Measurements from ENCODE around the gene PCDH9. TPM values are rescaled to one million over a fixed set of nuclear protein-coding genes. Genes with fewer than 3 reads are reported as not detected.

Gene PCDH9
- total RNA-seq, 1 donor from 2014 or later, result 10.4 TPM

DNA sequence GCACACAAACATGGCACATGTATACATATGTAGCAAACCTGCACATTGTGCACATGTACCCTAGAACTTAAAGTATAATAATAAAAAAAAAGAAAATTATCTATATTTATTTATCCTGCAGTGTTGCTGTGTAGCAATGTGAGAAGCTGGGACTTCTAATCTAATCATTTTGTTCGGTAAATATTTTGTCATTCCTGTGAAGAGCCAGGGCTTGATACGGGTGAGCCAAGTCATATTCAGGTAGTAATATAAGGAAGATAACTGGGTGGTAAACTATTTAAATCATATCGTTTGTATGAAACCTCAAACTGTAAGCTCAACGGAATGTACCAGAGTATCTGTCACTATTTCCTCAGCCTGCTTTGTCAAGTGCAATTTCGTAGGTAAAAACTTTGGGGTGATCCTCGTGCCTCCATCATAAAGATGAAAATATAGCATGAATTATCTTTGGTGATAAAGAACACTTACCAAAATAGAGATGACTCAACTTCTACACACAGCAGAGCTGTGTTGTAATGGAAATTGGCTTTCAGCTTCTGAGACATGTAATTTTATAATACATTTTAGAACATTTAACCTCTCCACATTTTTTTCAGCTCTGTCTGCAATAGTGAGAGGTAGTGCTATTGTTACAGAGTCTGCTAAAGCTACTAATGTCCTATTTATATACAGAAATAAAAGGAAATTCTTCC, 92.9 kb downstream of the PCDH9 start:
- H3K4me1 ChIP-seq (ENCODE audit: insufficient read depth, low read length), result no peaks in the 10 kb centered on the region
- no peaks in the 10 kb centered on the region for H3K36me3 ChIP-seq (ENCODE audit: insufficient read depth, low read length)
- H3K9me3 ChIP-seq (ENCODE audit: insufficient read depth, low read depth, low read length), result no peaks in the 10 kb centered on the region
- H4K20me1 ChIP-seq (ENCODE audit: insufficient read depth, low read length), result no peaks in the 10 kb centered on the region
- no peak overlapping the region for H3K27ac ChIP-seq (ENCODE audit: low read depth, low read length)
- H3K9ac ChIP-seq (ENCODE audit: low read length), result no peak overlapping the region
- Mint-ChIP-seq H3K27me3 (ENCODE audit: low read depth, unreplicated experiment) (no peaks in the 10 kb centered on the region), H3K27ac (ENCODE audit: unreplicated experiment) (no peak overlapping the region), H3K4me1 (ENCODE audit: low read depth, unreplicated experiment) (peaks cover 2% of the 10 kb centered on the region), H3K9me3 (ENCODE audit: unreplicated experiment) (no peaks in the 10 kb centered on the region), H3K36me3 (ENCODE audit: low read depth, unreplicated experiment) (no peaks in the 10 kb centered on the region), H3K4me3 (ENCODE audit: unreplicated experiment) (no peak overlapping the region)
- FAIRE-seq, result no peak
- peak; percentile 34 for DNase-seq (ENCODE audit: low read depth)
- no peak for TF ChIP-seq EZH2 (IDR thresholded peaks at IDR 0.05; ENCODE audit: insufficient read depth, low read length)
- TF ChIP-seq, protein P1, sequence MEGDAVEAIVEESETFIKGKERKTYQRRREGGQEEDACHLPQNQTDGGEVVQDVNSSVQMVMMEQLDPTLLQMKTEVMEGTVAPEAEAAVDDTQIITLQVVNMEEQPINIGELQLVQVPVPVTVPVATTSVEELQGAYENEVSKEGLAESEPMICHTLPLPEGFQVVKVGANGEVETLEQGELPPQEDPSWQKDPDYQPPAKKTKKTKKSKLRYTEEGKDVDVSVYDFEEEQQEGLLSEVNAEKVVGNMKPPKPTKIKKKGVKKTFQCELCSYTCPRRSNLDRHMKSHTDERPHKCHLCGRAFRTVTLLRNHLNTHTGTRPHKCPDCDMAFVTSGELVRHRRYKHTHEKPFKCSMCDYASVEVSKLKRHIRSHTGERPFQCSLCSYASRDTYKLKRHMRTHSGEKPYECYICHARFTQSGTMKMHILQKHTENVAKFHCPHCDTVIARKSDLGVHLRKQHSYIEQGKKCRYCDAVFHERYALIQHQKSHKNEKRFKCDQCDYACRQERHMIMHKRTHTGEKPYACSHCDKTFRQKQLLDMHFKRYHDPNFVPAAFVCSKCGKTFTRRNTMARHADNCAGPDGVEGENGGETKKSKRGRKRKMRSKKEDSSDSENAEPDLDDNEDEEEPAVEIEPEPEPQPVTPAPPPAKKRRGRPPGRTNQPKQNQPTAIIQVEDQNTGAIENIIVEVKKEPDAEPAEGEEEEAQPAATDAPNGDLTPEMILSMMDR (IDR thresholded peaks at IDR 0.05; ENCODE audit: insufficient read depth, low read depth, low read length), result no peak
- H3K79me2 ChIP-seq (ENCODE audit: insufficient read depth, low read length), result no peaks in the 10 kb centered on the region
- no peak overlapping the region for H2AFZ ChIP-seq (ENCODE audit: low read depth, low read length)
- no peak overlapping the region for H3K4me3 ChIP-seq (ENCODE audit: insufficient read depth, low read depth, low read length)
- H3K4me2 ChIP-seq (ENCODE audit: low read length), result no peak overlapping the region
- H3K27me3 ChIP-seq (ENCODE audit: insufficient read depth, low read length), result no peaks in the 10 kb centered on the region

DNA sequence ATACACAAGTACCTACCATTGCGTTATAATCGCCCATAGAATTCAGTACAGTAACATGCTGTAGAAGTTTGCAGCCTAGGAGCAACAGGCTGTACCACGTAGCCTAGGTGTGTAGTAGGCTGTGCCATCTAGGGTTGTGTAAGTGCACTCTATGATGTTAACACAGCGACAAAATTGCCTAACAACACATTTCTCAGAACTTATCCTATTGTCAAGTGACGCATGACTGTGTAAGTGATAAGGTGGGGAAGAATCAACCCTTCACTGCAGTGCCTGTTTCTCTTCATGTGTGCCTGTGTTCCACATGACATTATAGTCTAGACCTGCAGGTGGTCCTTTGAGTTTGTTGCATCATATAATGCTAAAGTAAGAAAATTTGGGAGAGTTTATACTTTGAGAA, 94.0 kb downstream of the PCDH9 start:
- no peak overlapping the region for H3K27ac ChIP-seq (ENCODE audit: low read depth, low read length)
- H4K20me1 ChIP-seq (ENCODE audit: insufficient read depth, low read length), result no peaks in the 10 kb centered on the region
- FAIRE-seq, result no peak
- no peak overlapping the region for H3K4me3 ChIP-seq (ENCODE audit: insufficient read depth, low read depth, low read length)
- H3K36me3 Mint-ChIP-seq (ENCODE audit: low read depth, unreplicated experiment), result no peaks in the 10 kb centered on the region
- no peak for TF ChIP-seq EZH2 (IDR thresholded peaks at IDR 0.05; ENCODE audit: insufficient read depth, low read length)
- TF ChIP-seq, protein P1 (IDR thresholded peaks at IDR 0.05; ENCODE audit: insufficient read depth, low read depth, low read length), result no peak
- H3K9me3 Mint-ChIP-seq (ENCODE audit: unreplicated experiment), result no peaks in the 10 kb centered on the region
- H3K27me3 Mint-ChIP-seq (ENCODE audit: low read depth, unreplicated experiment), result no peaks in the 10 kb centered on the region
- no peak for DNase-seq (ENCODE audit: low read depth)
- no peaks in the 10 kb centered on the region for H3K27me3 ChIP-seq (ENCODE audit: insufficient read depth, low read length)
- no peaks in the 10 kb centered on the region for H3K79me2 ChIP-seq (ENCODE audit: insufficient read depth, low read length)
- no peaks in the 10 kb centered on the region for H3K36me3 ChIP-seq (ENCODE audit: insufficient read depth, low read length)
- H3K9me3 ChIP-seq (ENCODE audit: insufficient read depth, low read depth, low read length), result no peaks in the 10 kb centered on the region
- no peak overlapping the region for H3K4me3 Mint-ChIP-seq (ENCODE audit: unreplicated experiment)
- peaks cover 2% of the 10 kb centered on the region for H3K4me1 Mint-ChIP-seq (ENCODE audit: low read depth, unreplicated experiment)
- H2AFZ ChIP-seq (ENCODE audit: low read depth, low read length), result no peak overlapping the region
- no peak overlapping the region for H3K27ac Mint-ChIP-seq (ENCODE audit: unreplicated experiment)
- no peak overlapping the region for H3K9ac ChIP-seq (ENCODE audit: low read length)
- no peaks in the 10 kb centered on the region for H3K4me1 ChIP-seq (ENCODE audit: insufficient read depth, low read length)
- H3K4me2 ChIP-seq (ENCODE audit: low read length), result no peak overlapping the region

DNA sequence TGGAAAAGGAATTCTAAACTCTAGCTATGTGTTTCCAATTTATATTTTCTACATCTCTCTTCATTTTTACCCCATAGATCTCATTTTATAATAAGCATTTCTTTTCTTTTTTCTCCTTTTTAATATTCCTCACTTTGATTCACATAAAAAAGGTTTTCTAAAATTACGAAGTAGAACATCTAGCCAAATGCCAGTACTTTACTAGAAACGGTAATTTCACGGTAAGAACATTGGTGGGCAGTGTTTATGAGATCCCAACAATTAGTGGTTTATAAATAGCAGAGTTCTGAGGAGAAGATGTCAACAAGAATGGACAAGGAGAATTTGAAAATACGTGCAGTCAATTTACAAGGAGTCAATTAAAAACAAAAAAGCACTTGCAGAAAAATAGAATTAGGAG, 94.8 kb downstream of the PCDH9 start:
- Mint-ChIP-seq H3K4me3 (ENCODE audit: unreplicated experiment) (no peak overlapping the region), H3K27ac (ENCODE audit: unreplicated experiment) (no peak overlapping the region)

More for the DNA sequence above, 94.8 kb downstream of the PCDH9 start:
- no peaks in the 10 kb centered on the region for H3K4me1 ChIP-seq (ENCODE audit: insufficient read depth, low read length)
- H3K9ac ChIP-seq (ENCODE audit: low read length), result no peak overlapping the region
- Mint-ChIP-seq H3K36me3 (ENCODE audit: low read depth, unreplicated experiment) (no peaks in the 10 kb centered on the region), H3K4me1 (ENCODE audit: low read depth, unreplicated experiment) (peaks cover 2% of the 10 kb centered on the region), H3K27me3 (ENCODE audit: low read depth, unreplicated experiment) (no peaks in the 10 kb centered on the region), H3K9me3 (ENCODE audit: unreplicated experiment) (no peaks in the 10 kb centered on the region)
- H3K4me3 ChIP-seq (ENCODE audit: insufficient read depth, low read depth, low read length), result no peak overlapping the region
- no peaks in the 10 kb centered on the region for H3K79me2 ChIP-seq (ENCODE audit: insufficient read depth, low read length)
- DNase-seq (ENCODE audit: low read depth), result no peak
- H3K9me3 ChIP-seq (ENCODE audit: insufficient read depth, low read depth, low read length), result no peaks in the 10 kb centered on the region
- no peak for FAIRE-seq
- no peak overlapping the region for H2AFZ ChIP-seq (ENCODE audit: low read depth, low read length)
- no peak for TF ChIP-seq EZH2 (IDR thresholded peaks at IDR 0.05; ENCODE audit: insufficient read depth, low read length)
- TF ChIP-seq, protein P1 (IDR thresholded peaks at IDR 0.05; ENCODE audit: insufficient read depth, low read depth, low read length), result no peak
- no peaks in the 10 kb centered on the region for H3K27me3 ChIP-seq (ENCODE audit: insufficient read depth, low read length)
- no peaks in the 10 kb centered on the region for H4K20me1 ChIP-seq (ENCODE audit: insufficient read depth, low read length)
- H3K4me2 ChIP-seq (ENCODE audit: low read length), result no peak overlapping the region
- no peak overlapping the region for H3K27ac ChIP-seq (ENCODE audit: low read depth, low read length)
- no peaks in the 10 kb centered on the region for H3K36me3 ChIP-seq (ENCODE audit: insufficient read depth, low read length)

All from astrocyte (in vitro differentiated cells and primary cell).